Ascending aorta (tissue), 2 donors: ENCODE data around the gene CAPRIN2. TPM values are rescaled to one million over a fixed set of nuclear protein-coding genes. Genes with fewer than 3 reads are reported as not detected.

Experiments used
- DNase-seq, 2 donors: peaks; one replicate each; pipeline ENCODE4 v3.0.0-alpha.2; 2019; ENCODE audit warnings: low spot score in 2 of 2
- H3K27ac ChIP-seq, 2 donors: fragments of 200-600 bp; sonication (generic); one replicate each; pipeline ENCODE4 v1.5.1; 2016 to 2017; ENCODE audit warnings: mild to moderate bottlenecking in 1 of 2
- H3K27me3 ChIP-seq: fragments of 200-600 bp; sonication (generic); one replicate; pipeline ENCODE4 v1.5.1; 2017
- H3K36me3 ChIP-seq, 2 donors: fragments of 200-600 bp; sonication (generic); one replicate each; pipeline ENCODE4 v1.5.1; 2016
- H3K4me1 ChIP-seq, 2 donors: fragments of 200-600 bp; sonication (generic); one replicate each; pipeline ENCODE4 v1.5.1; 2016 to 2017; ENCODE audit warnings: mild to moderate bottlenecking in 1 of 2
- H3K4me3 ChIP-seq, 2 donors: fragments of 200-600 bp; sonication (generic); one replicate each; pipeline ENCODE4 v1.5.1; 2016 to 2017; ENCODE audit warnings: mild to moderate bottlenecking in 1 of 2
- H3K9me3 ChIP-seq, 2 donors: fragments of 200-600 bp; sonication (generic); one replicate each; pipeline ENCODE4 v1.5.1; 2016
- CTCF ChIP-seq, 3 experiments: fragments of 200-600 bp in 2 of 3; fragments of 450-650 bp in 1 of 3; sonication (generic) in 2 of 3; IDR thresholded peaks; one replicate each; pipeline ENCODE4 v1.5.1; 2016 to 2019; ENCODE audit warnings: antibody characterized with exemption in 3 of 3, mild to moderate bottlenecking in 1 of 3, moderate library complexity in 1 of 3
- intact Hi-C: fragments of 100-400 bp; cut with DNase I; formaldehyde crosslinking; loops from one replicate; pipeline ENCODE4 v1.15.1; 2023
- total RNA-seq: library from RNA; depleted of rRNA; stranded (reverse); fragments of >200 nt; gene quantifications from one replicate; pipeline ENCODE4 v1.1.0, GENCODE V29; 2016

The CAPRIN2 gene
- total RNA-seq, 1 donor from 2014 or later: 20.6 TPM

DNA sequence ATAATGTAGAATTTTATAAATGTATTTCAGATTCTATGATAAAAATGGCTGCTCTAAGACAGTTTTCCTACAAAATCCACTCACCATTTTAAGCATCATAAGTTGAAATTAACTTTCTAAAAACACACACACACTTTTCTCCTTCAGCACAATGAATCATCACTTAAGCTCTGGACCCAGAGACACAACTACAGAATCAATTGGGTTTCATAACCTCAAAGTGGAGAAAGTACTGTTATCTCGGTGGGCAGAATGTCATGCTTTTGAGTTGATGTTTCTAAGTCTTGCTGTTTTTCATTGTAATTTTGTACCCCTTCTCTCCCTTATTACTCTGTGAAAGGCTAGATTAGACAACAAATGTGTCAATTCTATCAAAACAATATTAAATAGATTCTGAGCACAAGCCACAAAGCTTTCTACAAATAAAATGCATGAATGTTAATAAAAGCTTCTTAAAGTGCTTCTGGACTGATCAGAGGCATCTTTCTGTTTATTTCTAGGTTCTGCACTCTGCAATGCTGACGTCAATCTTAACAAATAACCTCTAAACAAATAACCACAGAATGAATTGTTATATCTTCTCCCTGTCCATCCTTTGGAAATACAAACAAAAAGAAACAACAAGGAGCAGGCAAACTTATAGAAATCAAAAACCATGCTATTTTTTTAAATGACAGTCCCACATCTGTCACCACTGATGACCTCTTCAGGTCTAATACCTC is 67.3 kb downstream of the CAPRIN2 start:
- H3K27me3 ChIP-seq: no peaks in the 10 kb centered on the region
- no peaks in the 10 kb centered on the region for H3K9me3 ChIP-seq
- no peak for TF ChIP-seq CTCF (IDR thresholded peaks at IDR 0.05)
- DNase-seq: no peak
- no peak overlapping the region for H3K4me3 ChIP-seq
- H3K27ac ChIP-seq: no peak overlapping the region
- H3K4me1 ChIP-seq: no peaks in the 10 kb centered on the region
- intact Hi-C loops: no loop called here
- peaks cover 5 to 9% of the 10 kb centered on the region in 2 donors for H3K36me3 ChIP-seq

- Histone ChIP-seq H3K36me3 (peaks cover 21 to 67% of the 10 kb centered on the region in 2 donors), H3K27ac (no peak overlapping the region), H3K9me3 (no peaks in the 10 kb centered on the region), H3K27me3 (no peaks in the 10 kb centered on the region), H3K4me1 (no peaks in the 10 kb centered on the region), H3K4me3 (no peak overlapping the region)
- TF ChIP-seq CTCF (IDR thresholded peaks at IDR 0.05): no peak
- intact Hi-C loops: no loop called here
- DNase-seq: no peak
These were observed 75.5 kb downstream of the CAPRIN2 start for GRCh38 chr12:30679241-30679640.

- Histone ChIP-seq H3K36me3 (peaks cover 28 to 73% of the 10 kb centered on the region in 2 donors), H3K27me3 (no peaks in the 10 kb centered on the region), H3K9me3 (no peaks in the 10 kb centered on the region), H3K4me3 (no peak overlapping the region), H3K27ac (no peak overlapping the region), H3K4me1 (no peaks in the 10 kb centered on the region)
- DNase-seq: no peak
- no peak for TF ChIP-seq CTCF (IDR thresholded peaks at IDR 0.05)
- intact Hi-C loops: no loop called here
These were observed 76.5 kb downstream of the CAPRIN2 start for GRCh38 chr12:30678221-30678620.

DNA sequence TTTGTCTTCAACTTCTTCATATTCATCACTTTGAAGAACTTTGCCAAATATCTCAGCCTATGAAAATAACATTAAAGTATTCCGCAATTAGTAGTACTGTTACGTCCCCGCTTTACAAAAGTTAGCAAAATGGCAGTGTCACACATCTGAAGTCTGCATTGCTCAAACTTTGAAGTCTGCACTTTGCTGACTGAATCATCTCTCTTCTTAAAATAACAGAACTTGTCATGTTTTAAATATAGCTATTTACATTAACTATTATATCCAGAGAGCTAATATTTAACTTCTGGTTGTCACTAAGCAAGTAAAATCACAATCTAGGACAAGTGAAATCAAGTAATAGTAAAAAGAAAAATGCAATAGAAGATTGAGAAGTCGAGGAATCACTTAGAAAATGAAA is 93.5 kb downstream of the CAPRIN2 start:
- Histone ChIP-seq H3K27me3 (no peaks in the 10 kb centered on the region), H3K9me3 (no peaks in the 10 kb centered on the region), H3K4me1 (no peaks in the 10 kb centered on the region), H3K36me3 (peaks cover 50 to 64% of the 10 kb centered on the region in 2 donors), H3K27ac (no peak overlapping the region), H3K4me3 (no peak overlapping the region)
- no peak for TF ChIP-seq CTCF (IDR thresholded peaks at IDR 0.05)
- DNase-seq: no peak
- intact Hi-C loops: no loop called here

Other genes starting within 250 kb of the CAPRIN2 start
- gene IPO8, start 59.1 kb downstream of the CAPRIN2 start, total RNA-seq: 79.7 TPM
- gene TSPAN11, start 171.8 kb upstream of the CAPRIN2 start, total RNA-seq: 5.2 TPM